PFSK-1 (cell line): ENCODE data around the gene R3HDML.

Experiments
- FOXP2 ChIP-seq: optimal IDR thresholded peaks from 2 replicates; pipeline ENCODE3; 2011; ENCODE audit warnings: borderline replicate concordance, control low read depth, inconsistent platforms; ENCODE audit not compliant: insufficient read depth; ENCODE audit errors: extremely low read length, extremely low read depth
- POLR2AphosphoS5 ChIP-seq: IDR thresholded peaks from 2 replicates; pipeline ENCODE4 v1.6.1; 2012; ENCODE audit warnings: low read depth, mild to moderate bottlenecking, control low read depth, low read length, moderate library complexity
- REST ChIP-seq, 2 experiments: IDR thresholded peaks; 2 replicates each; pipeline versions ENCODE4 v1.6.1 to v1.8.0; 2011 to 2012; ENCODE audit warnings: low read depth in 2 of 2, low read length in 2 of 2, control low read depth in 1 of 2, inconsistent platforms in 1 of 2, mild to moderate bottlenecking in 1 of 2, moderate library complexity in 1 of 2; ENCODE audit not compliant: insufficient read depth in 1 of 2
- SIN3A ChIP-seq: IDR thresholded peaks from 2 replicates; pipeline ENCODE4 v1.6.1; 2012; ENCODE audit warnings: mild to moderate bottlenecking, low read length, moderate library complexity, borderline replicate concordance; ENCODE audit not compliant: insufficient read depth
- TAF1 ChIP-seq: IDR thresholded peaks from 2 replicates; pipeline ENCODE4 v1.6.1; 2012; ENCODE audit warnings: low read length, control low read depth, borderline replicate concordance; ENCODE audit not compliant: insufficient read depth

GRCh38 chr20:44394702-44395460, 58.0 kb downstream of the R3HDML start:
- TF ChIP-seq POLR2AphosphoS5: no peak
- no peak for TF ChIP-seq TAF1
- TF ChIP-seq REST (IDR thresholded peaks at IDR 0.05; ENCODE audit: insufficient read depth in 1 of 2, low read depth in 2 of 2, low read length in 2 of 2): no peak
- no peak for TF ChIP-seq SIN3A
- TF ChIP-seq FOXP2: no peak
